T-helper 9 cell (primary cell): ENCODE results near the gene DMAP1.
"Not testable (repeated sequence)": the region's sequence is repeated elsewhere in the genome, so short reads cannot be mapped to it uniquely, and the experiment has no call there.

Source experiments
- DNase-seq: peaks from one replicate; pipeline ENCODE4 v3.0.0-alpha.2; 2020
- total RNA-seq, 2 donors: gene quantifications; one replicate each; lab custom pipeline; 2026; lab: John Stamatoyannopoulos, UW

DMAP1 gene, protein sequence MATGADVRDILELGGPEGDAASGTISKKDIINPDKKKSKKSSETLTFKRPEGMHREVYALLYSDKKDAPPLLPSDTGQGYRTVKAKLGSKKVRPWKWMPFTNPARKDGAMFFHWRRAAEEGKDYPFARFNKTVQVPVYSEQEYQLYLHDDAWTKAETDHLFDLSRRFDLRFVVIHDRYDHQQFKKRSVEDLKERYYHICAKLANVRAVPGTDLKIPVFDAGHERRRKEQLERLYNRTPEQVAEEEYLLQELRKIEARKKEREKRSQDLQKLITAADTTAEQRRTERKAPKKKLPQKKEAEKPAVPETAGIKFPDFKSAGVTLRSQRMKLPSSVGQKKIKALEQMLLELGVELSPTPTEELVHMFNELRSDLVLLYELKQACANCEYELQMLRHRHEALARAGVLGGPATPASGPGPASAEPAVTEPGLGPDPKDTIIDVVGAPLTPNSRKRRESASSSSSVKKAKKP
- total RNA-seq, result 59.0 to 65.9 reads per million in 2 donors

DNA sequence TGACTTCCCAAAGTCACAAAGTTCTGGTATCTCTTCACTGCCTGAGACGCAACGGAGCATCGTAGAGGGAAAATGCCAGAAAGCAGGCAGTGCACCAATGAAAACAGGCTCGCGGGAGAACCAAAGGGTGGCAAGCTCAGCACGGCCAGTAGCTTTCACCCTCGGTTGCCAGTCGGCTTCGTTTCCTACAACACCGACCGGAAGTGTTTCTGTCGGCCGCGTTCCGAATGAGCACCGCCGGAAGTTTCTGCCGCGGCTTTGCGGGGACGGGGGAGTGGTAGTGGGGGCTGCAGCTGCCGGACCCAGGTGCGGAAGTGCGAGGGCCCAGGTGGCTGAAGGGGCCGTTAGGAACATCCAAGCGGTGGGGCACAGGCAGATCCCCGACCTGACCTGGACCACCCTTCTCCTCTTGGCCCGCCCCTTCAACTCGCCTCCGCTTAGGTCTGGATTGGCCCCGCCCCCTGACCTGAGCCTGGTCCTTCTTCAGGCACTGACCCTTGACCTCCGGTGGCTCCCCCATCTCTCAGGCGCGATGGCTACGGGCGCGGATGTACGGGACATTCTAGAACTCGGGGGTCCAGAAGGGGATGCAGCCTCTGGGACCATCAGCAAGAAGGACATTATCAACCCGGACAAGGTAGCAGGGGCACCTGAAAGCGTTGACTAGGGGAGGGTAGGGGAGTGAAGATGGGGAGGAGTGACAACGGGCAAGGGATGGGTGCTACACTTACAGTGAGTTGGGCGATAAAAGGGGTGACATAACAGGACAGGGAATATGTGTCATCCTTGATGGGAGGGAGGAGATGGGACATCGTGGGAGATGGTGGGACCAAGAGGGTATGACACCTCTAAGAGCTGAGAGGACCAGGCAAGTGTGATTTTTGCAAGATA is at the start of gene DMAP1:
Gene DMAP1, plus strand, starts transcription at position 250 of the 891 bp plus-strand sequence. Its CDS starts 283 bp downstream, at position 533.
- DNase-seq, result peak; percentile 77

DNA sequence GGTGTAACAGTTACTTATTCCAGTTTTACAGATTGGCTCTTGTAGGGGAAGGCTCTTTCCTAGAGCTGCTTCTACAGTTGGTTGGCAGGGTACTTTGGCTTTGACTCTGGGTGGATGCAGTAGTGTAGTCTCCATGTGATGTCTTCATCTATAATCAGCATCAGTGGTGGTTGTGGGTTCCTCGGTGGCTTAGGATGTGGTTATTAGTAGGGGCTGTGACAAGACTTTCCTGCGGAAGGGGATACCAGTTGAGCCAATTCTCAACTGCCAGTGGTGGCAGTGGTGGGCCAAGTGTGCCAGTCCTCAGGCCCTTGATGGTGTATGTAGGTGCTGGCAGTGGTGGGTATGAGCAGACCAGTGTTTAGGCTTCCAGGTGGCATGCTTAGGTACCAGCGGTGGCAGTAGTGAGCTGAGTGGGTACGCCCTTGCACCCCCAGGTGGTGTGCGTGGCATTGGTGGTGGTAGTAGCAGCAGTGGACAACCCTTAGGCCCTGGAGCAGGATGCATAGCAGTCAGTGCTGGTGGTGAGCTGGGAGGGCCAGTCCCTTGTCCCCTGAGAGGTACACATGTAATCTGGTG is 44.7 kb upstream of the DMAP1 start:
- DNase-seq, result no peak

DNA sequence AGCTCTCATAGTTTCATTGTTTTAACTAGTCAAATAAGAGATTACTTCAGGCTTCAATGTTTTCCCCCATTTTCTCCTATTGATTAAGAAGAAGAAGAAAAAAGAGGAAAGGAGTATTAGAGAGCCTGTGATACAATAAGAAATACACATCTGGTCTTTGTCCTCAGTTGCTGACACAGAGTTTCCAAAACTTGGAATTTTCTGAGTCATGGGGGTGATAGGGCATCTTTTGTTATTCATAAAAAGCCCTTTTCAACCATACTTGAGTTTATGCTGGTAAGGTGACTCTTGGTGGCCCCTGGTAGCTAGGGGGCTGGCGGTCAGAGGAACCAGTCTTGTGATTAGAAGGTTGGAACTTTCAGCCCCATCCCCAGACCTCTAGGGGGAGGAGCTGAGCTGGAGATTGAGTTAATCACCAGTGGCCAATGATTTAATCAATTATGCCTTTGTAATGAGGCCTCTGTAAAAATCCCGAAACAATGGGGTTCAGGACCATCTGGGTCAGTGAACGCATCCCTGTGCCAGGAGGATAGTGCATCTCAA is 42.9 kb upstream of the DMAP1 start:
- DNase-seq, result no peak

DNA sequence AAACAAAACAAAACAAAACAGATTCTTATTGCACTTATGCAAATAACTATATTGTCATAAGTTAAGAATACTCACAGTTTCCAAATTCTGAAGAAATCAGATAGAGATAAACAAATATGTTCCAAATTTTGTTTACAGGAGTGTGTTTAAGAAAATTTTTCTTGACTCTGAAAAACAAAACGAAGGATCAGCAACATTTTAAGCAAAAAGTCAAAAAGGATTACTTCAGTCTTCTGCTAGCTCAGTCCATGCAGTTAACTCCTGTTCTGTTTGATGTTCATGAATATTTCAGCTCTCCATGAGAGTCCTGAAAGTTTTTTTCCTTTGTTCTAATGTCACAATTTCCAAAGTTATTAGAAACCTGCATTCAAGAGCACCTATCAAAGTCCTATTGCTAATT is 38.6 kb upstream of the DMAP1 start:
- no peak for DNase-seq

DNA sequence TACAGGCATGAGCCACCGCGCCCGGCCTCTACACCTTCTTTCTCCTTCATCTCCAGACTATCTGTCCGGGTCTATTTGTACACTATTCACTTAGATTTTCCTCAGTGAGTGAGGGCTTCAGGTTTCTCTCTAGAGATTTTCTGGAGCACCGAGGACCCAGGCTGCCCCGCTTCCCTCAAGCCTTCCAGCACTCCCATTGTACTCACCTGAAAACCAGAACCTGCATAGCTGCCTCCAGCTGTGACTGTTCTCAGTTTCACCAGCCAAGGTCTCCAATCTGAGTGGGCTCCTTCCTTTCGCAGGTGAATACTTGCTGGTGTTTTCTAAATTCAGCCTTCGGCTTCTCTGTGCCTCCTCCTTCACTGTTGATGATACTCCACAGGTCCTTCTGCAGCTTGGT is 12.9 kb upstream of the DMAP1 start:
- no peak for DNase-seq

DNA sequence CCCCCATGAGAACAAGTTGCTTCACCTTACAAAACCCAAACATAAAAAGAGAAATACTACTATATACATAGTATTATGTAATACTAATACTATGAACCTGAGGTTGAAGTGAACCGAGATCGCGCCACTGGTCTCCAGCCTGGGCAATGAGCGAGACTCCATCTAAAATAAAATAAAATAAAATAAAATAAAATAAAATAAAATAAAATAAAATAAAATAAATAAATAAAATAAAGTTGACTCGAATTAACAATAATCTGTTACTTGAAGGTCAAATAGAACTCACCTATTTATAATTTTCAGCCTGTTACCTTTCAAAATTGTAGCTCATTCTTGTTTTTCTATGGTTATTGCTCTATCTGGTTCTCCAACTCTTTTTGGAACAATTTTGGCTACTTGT is 6.7 kb upstream of the DMAP1 start:
- not testable (repeated sequence) for DNase-seq

DNA sequence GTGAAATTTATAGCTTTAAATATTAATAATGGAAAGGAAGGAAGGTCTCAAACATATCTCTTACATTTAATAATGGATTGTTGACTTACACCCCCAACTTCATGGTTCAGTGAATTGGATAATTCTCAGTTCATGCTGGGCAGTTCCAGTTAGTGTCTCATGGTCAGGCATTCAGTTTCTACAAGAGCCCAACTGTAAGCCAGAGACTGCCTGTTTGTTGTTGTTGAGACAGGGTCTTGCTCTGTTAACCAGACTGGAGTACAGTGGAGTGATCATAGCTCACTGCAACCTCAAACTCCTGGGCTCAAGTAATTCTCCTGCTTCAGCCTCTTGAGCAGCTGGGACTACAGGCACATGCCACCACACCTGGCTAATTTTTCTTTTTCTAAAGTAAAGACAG is 5.0 kb upstream of the DMAP1 start:
- no peak for DNase-seq

DNA sequence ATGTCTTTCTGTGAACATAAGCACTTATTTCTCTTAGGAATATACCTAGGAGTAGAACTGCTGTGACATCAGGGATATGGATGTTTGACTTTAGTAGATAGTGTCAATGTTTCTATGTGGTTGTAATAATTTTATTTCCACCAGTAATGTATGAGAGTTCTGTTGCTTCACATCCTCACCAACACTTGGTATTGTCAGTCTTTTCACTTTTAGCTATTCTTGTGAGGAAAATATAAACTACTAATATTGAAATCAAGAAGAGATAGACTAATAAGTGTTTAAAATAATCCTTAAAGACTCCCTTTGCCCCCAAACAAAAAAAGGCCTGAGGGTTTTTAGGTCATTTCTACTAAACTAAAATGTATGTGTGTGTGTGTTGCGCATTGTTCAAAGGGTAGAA is 2.7 kb upstream of the DMAP1 start:
- no peak for DNase-seq

DNA sequence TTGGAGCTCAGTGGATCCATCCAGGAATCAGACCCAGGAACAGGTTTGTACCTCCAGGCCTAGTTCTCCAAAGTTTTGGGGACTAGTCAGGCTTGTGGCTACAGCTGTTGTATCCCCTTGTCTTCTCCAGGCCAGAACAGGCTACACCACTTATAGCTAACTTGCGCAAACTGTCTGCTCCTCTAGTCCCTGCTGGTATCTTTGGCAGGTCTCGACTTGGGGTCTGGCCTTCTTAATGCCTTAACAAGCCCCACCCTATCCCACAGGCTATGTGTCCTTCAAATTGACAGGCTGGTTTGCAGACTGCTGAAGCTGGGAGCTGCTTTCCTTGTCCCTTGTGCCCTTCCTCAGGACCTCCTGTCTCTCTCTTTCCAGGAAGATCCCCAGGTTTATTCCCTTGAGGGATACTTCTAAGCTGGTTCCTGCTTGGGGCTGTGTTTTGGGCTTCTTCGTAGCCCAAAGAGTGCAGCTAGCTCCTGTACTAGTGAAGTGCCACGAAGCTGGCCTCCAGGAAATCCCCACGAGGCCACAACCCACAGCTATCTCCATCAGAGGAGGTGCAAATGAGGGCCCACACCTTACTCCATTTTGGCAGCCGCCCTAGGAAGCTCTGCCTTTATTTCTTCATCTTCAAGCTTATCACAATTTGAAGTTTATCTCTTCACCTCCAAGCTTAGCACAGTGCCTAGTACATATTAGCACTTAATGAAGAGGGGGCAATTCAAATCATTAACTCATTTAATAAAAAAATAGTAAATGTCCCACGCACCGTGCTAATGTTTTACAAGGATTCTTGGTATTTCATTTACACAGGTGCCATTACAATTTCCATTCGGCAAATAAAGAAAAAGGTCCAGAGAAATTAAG is 683 bp upstream of the DMAP1 start:
- peak; percentile 11 for DNase-seq

DNA sequence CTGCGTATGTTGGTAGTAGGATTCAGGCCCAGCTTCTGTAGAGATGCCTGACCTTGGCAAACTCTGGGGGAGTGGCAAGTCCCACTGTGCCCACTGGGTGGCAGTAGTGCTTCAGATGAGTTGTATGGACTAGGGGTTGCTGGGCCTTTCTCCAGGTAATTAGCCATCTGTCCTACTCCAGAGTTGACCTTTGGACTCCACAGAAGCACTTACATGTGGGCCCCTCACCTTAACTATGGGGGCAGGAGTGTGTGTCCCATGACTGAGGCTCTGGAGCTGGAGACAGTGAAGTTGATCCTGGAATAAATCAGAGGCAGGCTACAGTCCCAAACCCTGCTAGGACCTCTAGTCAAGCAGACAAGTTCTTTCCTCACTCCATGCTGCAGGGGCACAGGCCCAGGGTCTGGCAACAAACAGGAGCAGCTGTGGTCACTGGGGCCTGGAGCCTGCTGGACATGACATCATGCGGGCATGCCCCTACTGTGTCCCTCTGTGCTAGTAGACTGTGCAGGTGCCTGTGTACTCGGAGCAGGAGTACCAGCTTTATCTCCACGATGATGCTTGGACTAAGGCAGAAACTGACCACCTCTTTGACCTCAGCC is 4.6 kb downstream of the DMAP1 start:
- DNase-seq, result peak; percentile 60

DNA sequence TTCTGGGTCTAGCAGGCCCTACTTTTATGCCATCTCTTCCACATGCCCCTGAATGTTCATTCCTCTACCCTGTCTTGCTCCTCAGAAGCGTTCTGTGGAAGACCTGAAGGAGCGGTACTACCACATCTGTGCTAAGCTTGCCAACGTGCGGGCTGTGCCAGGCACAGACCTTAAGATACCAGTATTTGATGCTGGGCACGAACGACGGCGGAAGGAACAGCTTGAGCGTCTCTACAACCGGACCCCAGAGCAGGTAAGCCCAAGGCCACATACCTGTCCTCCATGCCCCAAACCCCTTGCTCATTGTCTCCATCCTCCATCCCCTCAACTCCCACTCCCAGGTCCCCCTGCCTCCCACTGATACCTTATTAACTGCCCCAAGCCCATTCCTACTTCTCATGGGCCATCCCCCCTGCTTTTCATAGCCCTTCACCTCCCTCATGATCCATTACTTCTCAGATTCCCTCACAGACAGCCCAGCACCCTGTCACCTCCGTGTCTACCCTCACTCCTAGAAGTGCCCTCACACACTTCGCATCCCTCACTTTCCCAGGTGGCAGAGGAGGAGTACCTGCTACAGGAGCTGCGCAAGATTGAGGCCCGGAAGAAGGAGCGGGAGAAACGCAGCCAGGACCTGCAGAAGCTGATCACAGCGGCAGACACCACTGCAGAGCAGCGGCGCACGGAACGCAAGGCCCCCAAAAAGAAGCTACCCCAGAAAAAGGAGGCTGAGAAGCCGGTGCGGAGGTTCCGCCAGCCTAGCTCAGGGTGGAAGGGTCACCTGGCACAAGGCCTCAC is 5.4 kb downstream of the DMAP1 start:
- no peak for DNase-seq

DNA sequence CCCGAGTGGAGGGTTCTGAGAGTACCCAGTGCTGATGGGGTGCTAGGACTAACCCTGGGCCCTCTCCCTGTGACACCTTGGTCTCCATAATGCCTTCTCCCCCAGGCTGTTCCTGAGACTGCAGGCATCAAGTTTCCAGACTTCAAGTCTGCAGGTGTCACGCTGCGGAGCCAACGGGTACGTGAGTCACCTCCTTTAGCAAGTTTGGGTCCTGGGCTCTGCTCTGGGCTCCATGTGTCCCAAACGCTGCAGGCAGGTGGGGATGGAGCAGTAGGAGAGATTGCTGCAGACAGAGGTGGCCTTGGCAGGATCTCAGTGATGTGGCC is 6.0 kb downstream of the DMAP1 start:
- no peak for DNase-seq

DNA sequence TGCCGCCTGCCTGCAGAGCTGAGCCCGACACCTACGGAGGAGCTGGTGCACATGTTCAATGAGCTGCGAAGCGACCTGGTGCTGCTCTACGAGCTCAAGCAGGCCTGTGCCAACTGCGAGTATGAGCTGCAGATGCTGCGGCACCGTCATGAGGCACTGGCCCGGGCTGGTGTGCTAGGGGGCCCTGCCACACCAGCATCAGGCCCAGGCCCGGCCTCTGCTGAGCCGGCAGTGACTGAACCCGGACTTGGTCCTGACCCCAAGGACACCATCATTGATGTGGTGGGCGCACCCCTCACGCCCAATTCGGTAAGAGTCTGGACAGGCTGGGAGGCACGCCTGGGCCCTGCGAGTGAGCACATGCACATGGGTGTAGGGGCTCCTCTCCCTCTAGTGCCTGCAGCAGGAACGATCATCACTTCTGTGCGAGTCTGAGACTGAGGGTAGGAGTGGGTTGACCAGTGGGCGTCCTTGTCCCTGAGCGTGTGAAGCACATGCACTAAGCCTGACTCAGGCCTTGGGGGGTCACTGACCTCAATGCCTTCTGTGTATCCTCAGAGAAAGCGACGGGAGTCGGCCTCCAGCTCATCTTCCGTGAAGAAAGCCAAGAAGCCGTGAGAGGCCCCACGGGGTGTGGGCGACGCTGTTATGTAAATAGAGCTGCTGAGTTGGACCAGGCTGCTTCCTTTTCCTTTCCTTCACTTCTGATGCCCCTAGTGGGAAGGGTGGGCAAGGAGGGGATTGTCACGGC is 6.9 kb downstream of the DMAP1 start:
- no peak for DNase-seq

DNA sequence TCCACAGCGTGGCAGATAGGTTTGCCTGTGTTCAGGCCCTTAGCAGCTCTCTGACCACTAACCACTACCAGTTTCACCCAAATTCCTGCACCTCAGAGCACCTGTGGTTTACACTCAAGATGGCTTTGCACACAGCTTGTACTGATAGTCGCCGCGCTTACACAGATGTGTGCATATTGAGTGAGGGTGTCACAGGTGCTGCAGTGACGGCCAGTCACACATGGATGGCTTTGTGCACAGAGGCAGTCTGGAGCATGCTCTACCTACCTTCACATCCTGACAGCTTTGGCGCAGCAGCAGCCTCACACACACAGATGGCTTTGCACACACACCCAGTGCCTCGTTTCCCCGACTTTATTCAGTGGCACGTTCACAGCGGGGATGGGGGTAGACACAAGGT is 7.5 kb downstream of the DMAP1 start:
- DNase-seq, result no peak

DNA sequence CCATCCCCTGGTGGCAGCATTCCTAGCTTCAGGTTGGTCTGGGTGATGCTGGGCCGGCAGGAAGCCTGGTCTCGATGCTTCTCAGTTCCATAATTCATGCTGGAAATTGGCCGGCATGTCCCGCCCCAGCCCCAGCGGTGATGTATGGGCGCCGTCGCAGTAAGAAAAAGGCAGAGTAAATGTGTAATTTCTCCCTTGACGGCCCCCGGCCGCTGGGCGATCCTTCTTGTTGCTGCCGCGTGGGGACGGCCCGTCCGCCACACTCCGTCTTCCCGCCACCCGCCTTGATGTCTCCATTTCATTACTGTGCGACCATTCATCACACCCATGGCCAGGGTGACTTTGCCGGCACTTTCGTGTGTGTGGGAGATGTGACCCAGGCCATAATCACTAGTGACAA is 8.5 kb downstream of the DMAP1 start:
- no peak for DNase-seq

DNA sequence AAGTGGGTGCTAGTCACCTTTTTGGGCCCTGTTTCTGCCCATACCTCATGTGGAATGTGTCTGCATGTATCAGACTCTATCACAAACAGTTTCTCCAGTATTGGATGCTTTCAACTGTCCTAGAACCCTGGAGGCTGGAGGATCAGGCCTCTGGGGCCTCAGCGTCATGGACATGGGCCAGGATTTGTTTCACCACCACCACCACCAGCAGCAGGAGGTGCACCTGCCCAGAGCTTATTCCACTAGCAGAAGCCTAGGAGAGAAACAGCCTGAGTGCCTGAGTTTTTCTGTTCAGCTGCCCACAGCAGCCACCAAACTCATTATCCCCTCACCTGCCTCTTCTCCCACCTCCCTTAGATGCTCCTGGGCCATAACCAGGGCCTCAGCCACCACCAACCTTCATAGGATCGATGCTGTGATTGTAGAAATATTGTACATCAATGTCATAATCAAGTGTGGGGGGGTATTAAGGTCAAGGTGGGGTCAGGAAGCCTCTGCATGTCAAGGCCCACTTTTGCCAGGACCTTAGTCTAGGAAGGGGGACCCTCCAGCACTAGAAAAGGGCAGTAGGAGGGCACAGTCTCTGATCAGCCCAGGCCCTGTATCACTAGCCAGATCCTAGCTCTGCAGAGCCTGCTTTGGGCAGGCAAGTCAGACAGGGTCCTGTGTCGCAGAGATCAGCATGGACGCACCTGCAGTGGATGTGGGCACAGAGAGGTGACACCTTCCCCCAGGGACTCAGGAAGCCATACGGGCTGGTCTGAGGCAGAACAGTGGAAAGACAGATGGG is 9.3 kb downstream of the DMAP1 start:
- DNase-seq, result no peak

DNA sequence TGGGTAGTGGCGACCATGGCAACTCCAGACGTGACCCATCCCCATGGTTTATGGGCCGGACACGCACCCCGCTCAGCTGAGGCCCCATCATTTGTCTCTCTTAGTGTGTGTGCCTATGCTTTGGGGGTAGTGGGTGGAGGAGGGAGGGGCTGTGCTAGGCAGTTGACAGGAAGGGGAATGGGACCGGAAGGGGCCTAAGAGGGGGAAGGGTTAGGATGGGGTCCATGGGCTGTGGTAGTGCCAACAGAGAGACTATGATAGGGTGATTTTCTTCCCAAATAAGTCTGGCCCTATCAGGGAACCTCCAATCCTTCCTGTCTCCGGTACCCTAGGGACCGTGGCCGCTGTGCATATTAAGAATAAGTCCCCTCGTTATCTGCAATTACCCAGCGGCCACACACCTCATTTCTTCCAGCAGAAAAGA is 9.9 kb downstream of the DMAP1 start:
- no peak for DNase-seq

DNA sequence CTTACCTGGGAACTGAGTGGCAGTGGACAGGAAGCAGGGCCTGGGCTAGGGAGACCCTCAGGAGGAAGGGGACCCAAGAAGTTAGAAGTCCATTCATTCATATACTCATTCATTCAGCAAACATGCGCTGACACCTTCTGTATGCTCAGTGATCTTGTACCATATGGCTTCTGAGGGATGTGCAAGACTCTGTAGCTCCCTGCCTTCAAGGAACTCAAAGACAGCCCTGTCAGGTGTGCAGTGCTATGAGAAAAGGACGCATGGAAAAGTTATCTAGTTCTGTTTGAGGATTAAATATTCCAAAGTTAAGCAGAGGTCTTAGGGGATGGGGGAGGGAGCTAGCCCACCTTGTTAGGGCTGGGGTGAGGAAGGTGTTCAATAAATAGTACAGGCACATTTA is 12.5 kb downstream of the DMAP1 start:
- no peak for DNase-seq

DNA sequence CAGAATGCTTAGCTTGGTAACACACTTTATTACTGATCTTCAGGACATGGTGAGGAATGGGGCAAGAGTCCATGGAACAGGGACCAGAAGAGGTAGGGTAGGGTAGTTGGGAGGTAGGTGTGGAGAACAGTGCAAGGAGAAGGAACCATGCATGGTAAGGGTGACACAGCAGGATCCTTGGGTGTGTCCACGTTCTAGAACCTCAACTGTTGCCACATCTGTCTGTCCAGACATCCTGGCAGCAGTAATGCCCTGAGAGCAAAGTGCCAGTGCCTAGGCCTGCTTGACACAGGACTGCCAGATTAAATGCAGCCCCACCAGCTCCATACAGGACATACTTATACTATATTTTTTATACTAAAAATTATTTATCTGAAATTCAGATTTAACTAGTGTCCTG is 13.9 kb downstream of the DMAP1 start:
- DNase-seq, result no peak
